ENCODE measurements around the gene CYTH1.
"Not testable (repeated sequence)": the region's sequence is repeated elsewhere in the genome, so short reads cannot be mapped to it uniquely, and the experiment has no call there.

Gene CYTH1

GRCh38 chr17:78753316-78754250, 28.5 kb downstream of the CYTH1 start:
- DNase-seq: no peak

GRCh38 chr17:78751447-78752161, 30.5 kb downstream of the CYTH1 start:
- DNase-seq: no peak

GRCh38 chr17:78751000-78751399, 31.1 kb downstream of the CYTH1 start:
- DNase-seq: not testable (repeated sequence)

- peak; percentile 74 for DNase-seq
Observed at GRCh38 chr17:78748730-78749317, 33.2 kb downstream of the CYTH1 start.

GRCh38 chr17:78748048-78748729, 33.9 kb downstream of the CYTH1 start:
- DNase-seq: no peak

- DNase-seq: no peak
Observed at GRCh38 chr17:78747488-78747887, 34.6 kb downstream of the CYTH1 start.

GRCh38 chr17:78746949-78747269, 35.2 kb downstream of the CYTH1 start:
- DNase-seq: no peak

- DNase-seq: no peak
Observed at GRCh38 chr17:78746263-78746948, 35.7 kb downstream of the CYTH1 start.

GRCh38 chr17:78745407-78746088, 36.5 kb downstream of the CYTH1 start:
- DNase-seq: peak; percentile 49

- DNase-seq: no peak
Observed at GRCh38 chr17:78742901-78743300, 39.2 kb downstream of the CYTH1 start.

GRCh38 chr17:78741644-78742284, 40.3 kb downstream of the CYTH1 start:
- DNase-seq: no peak

GRCh38 chr17:78739331-78739931, 42.6 kb downstream of the CYTH1 start:
- no peak for DNase-seq

GRCh38 chr17:78738698-78739097, 43.4 kb downstream of the CYTH1 start:
- no peak for DNase-seq

GRCh38 chr17:78738278-78738677, 43.8 kb downstream of the CYTH1 start:
- DNase-seq: no peak

- DNase-seq: no peak
Observed at GRCh38 chr17:78737332-78737731, 44.7 kb downstream of the CYTH1 start.

- DNase-seq: peak; percentile 65
Observed at GRCh38 chr17:78736526-78737079, 45.5 kb downstream of the CYTH1 start.

- DNase-seq: no peak
Observed at GRCh38 chr17:78735832-78736525, 46.1 kb downstream of the CYTH1 start.

- no peak for DNase-seq
Observed at GRCh38 chr17:78734793-78735641, 47.1 kb downstream of the CYTH1 start.

- no peak for DNase-seq
Observed at GRCh38 chr17:78732354-78732753, 49.7 kb downstream of the CYTH1 start.

All from activated CD4-positive, alpha-beta T cell treated with anti-CD3 and anti-CD28 coated beads, Interleukin-2, amount 50 U/mL, for 1 hour (primary cell).